ENCODE data around the gene TENM3.
"Not testable (repeated sequence)": the region's sequence is repeated elsewhere in the genome, so short reads cannot be mapped to it uniquely, and the experiment has no call there.

Gene TENM3

GRCh38 chr4:182231496-182231895 lies 11.7 kb upstream of the TENM3 start:
- POLR2A ChIA-PET = no interaction called here
- CTCF ChIA-PET = interaction anchor here (0.7 to 1.4 kb wide), 2 partner anchors 12 kb away, joined by 3 to 4 read pairs; partner anchors contain the start of gene TENM3
- TF ChIP-seq CTCF (IDR thresholded peaks at IDR 0.05; ENCODE audit: control extremely low read depth, extremely low read depth, low read depth, missing control alignments) = no peak
- no peak for DNase-seq (ENCODE audit: extremely low spot score)

- CTCF ChIA-PET = no interaction called here
- no peak for DNase-seq (ENCODE audit: extremely low spot score)
- no peak for TF ChIP-seq CTCF (IDR thresholded peaks at IDR 0.05; ENCODE audit: control extremely low read depth, extremely low read depth, low read depth, missing control alignments)
- POLR2A ChIA-PET = no interaction called here
Observed at GRCh38 chr4:182233310-182234090, 9.7 kb upstream of the TENM3 start.

GRCh38 chr4:182235021-182235795 lies 8.0 kb upstream of the TENM3 start:
- TF ChIP-seq CTCF (IDR thresholded peaks at IDR 0.05; ENCODE audit: control extremely low read depth, extremely low read depth, low read depth, missing control alignments) = no peak
- ChIA-PET POLR2A (no interaction called here), CTCF (interaction anchor here (1.4 kb wide), 2 partner anchors 8 to 46 kb away, joined by 3 read pairs; no protein-coding TSS in a partner anchor)
- DNase-seq (ENCODE audit: extremely low spot score) = no peak

- POLR2A ChIA-PET = no interaction called here
- DNase-seq (ENCODE audit: extremely low spot score) = no peak
- no peak for TF ChIP-seq CTCF (IDR thresholded peaks at IDR 0.05; ENCODE audit: control extremely low read depth, extremely low read depth, low read depth, missing control alignments)
- CTCF ChIA-PET = interaction anchor here (1.4 kb wide), 2 partner anchors 9 to 47 kb away, joined by 3 read pairs; no protein-coding TSS in a partner anchor
Observed at GRCh38 chr4:182236186-182236585, 7.0 kb upstream of the TENM3 start.

GRCh38 chr4:182237010-182237409 lies 6.2 kb upstream of the TENM3 start:
- DNase-seq (ENCODE audit: extremely low spot score); CTCF ChIA-PET; POLR2A ChIA-PET: not testable (repeated sequence)

GRCh38 chr4:182238355-182238931 lies 4.8 kb upstream of the TENM3 start:
- no peak for TF ChIP-seq CTCF (IDR thresholded peaks at IDR 0.05; ENCODE audit: control extremely low read depth, extremely low read depth, low read depth, missing control alignments)
- ChIA-PET POLR2A (no interaction called here), CTCF (no interaction called here)
- no peak for DNase-seq (ENCODE audit: extremely low spot score)

All from GM10248 (cell line).